Measurements from ENCODE around the gene CFAP74. TPM values are rescaled to one million over a fixed set of nuclear protein-coding genes. Genes with fewer than 3 reads are reported as not detected.

The CFAP74 gene
- total and polyA plus RNA-seq, 9 of the 15 experiments (the other 6 are each of a cell fraction or from before 2014, with no cell fraction given) = 0.03 to 0.15 (median 0.05) TPM; not detected in 6

DNA sequence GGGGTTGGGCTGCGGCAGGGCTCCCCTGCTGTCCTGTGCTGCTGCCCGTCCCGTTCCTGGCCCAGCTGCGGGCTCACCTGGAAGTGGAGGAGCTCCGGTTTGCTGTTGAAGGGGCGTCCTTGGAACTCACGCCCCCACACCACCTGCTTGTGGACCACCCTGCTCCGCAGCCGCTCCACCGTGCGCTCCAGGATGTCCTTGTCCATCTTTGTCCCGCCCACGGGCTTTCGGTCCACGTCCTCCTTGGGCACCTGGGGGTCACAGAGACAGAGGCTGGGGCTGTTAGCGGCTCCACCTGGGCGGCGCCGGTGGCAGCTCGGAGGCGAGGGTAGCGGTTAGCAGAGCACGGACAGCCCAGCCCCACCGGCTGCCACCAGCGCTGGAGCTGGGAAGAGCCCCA, 38.8 kb downstream of the CFAP74 start:
- WGBS (ENCODE audit: insufficient coverage, low coverage, missing lambda C conversion rate) = 3% methylated on average over 25 of the region's 25 CpGs
- Histone ChIP-seq H3K79me2 (ENCODE audit: control insufficient read depth, insufficient read depth, low read length) (no peaks in the 10 kb centered on the region), H3K27me3 (ENCODE audit: control insufficient read depth in 2 of 2, insufficient read depth in 2 of 2, low read length in 2 of 2) (peaks cover 51 to 81% of the 10 kb centered on the region in 2 experiments), H3K9ac (ENCODE audit: insufficient read depth in 1 of 2, low read depth in 2 of 2, low read length in 2 of 2) (no peak overlapping the region), H2AFZ (ENCODE audit: low read depth, low read length) (no peak overlapping the region), H3K4me3 (no peak overlapping the region), H3K9me3 (replicated peaks; ENCODE audit: control insufficient read depth, insufficient read depth, low read depth, low read length) (no peaks in the 10 kb centered on the region), H4K20me1 (replicated peaks; ENCODE audit: control insufficient read depth, insufficient read depth, low read length) (peaks cover 8% of the 10 kb centered on the region), H3K4me2 (ENCODE audit: insufficient read depth, low read length) (no peak overlapping the region), H3K9me1 (ENCODE audit: control insufficient read depth, insufficient read depth, low read length) (no peaks in the 10 kb centered on the region), H3K4me1 (replicated peaks in 1 of 2; ENCODE audit: control insufficient read depth in 2 of 2, insufficient read depth in 2 of 2, low read length in 2 of 2) (peaks cover 0 to 26% of the 10 kb centered on the region in 2 experiments; a peak in 3 of 5 replicates), H3K27ac (ENCODE audit: extremely low read depth, low read depth, low read length) (no peak overlapping the region), H3K36me3 (ENCODE audit: control insufficient read depth, insufficient read depth, low read length) (no peaks in the 10 kb centered on the region)
- CTCF ChIA-PET (ENCODE audit: low intra/inter-chr PET ratio) = no interaction called here
- FAIRE-seq = no peak
- ATAC-seq = no peak
- POLR2A ChIA-PET = interaction anchor here (1.4 kb wide), 1 partner anchor 36 kb away, joined by 3 read pairs; no protein-coding TSS in a partner anchor
- in situ Hi-C loops (cut with MboI) = loop anchor here (5.0 kb wide), 1 partner anchor 72 kb away; no protein-coding TSS in a partner anchor
- BruUV-seq (replicated peaks) = no TSS peak
- DNase-seq (ENCODE audit: extremely low read depth in 1 of 4, low spot score in 3 of 4) = no peak
- intact Hi-C loops (cut with micrococcal nuclease) = no loop called here
- TF ChIP-seq NCOR1 (IDR thresholded peaks at IDR 0.05) (no peak), RUNX1 (IDR thresholded peaks at IDR 0.05; ENCODE audit: low read depth) (no peak), ZNF239 (CRISPR knock-in tag; IDR thresholded peaks at IDR 0.05) (no peak), MEIS2 (IDR thresholded peaks at IDR 0.05; ENCODE audit: partially characterized antibody) (no peak), RNF2 (IDR thresholded peaks at IDR 0.05) (no peak)
- TF ChIP-seq, protein P1, sequence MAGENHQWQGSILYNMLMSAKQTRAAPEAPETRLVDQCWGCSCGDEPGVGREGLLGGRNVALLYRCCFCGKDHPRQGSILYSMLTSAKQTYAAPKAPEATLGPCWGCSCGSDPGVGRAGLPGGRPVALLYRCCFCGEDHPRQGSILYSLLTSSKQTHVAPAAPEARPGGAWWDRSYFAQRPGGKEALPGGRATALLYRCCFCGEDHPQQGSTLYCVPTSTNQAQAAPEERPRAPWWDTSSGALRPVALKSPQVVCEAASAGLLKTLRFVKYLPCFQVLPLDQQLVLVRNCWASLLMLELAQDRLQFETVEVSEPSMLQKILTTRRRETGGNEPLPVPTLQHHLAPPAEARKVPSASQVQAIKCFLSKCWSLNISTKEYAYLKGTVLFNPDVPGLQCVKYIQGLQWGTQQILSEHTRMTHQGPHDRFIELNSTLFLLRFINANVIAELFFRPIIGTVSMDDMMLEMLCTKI (IDR thresholded peaks at IDR 0.05; ENCODE audit: partially characterized antibody) = no peak
- TF ChIP-seq, protein P2, sequence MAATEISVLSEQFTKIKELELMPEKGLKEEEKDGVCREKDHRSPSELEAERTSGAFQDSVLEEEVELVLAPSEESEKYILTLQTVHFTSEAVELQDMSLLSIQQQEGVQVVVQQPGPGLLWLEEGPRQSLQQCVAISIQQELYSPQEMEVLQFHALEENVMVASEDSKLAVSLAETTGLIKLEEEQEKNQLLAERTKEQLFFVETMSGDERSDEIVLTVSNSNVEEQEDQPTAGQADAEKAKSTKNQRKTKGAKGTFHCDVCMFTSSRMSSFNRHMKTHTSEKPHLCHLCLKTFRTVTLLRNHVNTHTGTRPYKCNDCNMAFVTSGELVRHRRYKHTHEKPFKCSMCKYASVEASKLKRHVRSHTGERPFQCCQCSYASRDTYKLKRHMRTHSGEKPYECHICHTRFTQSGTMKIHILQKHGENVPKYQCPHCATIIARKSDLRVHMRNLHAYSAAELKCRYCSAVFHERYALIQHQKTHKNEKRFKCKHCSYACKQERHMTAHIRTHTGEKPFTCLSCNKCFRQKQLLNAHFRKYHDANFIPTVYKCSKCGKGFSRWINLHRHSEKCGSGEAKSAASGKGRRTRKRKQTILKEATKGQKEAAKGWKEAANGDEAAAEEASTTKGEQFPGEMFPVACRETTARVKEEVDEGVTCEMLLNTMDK (IDR thresholded peaks at IDR 0.05; ENCODE audit: borderline replicate concordance, insufficient read depth, low read depth, low read length, poor library complexity, severe bottlenecking) = no peak
- TF ChIP-seq, protein P3, sequence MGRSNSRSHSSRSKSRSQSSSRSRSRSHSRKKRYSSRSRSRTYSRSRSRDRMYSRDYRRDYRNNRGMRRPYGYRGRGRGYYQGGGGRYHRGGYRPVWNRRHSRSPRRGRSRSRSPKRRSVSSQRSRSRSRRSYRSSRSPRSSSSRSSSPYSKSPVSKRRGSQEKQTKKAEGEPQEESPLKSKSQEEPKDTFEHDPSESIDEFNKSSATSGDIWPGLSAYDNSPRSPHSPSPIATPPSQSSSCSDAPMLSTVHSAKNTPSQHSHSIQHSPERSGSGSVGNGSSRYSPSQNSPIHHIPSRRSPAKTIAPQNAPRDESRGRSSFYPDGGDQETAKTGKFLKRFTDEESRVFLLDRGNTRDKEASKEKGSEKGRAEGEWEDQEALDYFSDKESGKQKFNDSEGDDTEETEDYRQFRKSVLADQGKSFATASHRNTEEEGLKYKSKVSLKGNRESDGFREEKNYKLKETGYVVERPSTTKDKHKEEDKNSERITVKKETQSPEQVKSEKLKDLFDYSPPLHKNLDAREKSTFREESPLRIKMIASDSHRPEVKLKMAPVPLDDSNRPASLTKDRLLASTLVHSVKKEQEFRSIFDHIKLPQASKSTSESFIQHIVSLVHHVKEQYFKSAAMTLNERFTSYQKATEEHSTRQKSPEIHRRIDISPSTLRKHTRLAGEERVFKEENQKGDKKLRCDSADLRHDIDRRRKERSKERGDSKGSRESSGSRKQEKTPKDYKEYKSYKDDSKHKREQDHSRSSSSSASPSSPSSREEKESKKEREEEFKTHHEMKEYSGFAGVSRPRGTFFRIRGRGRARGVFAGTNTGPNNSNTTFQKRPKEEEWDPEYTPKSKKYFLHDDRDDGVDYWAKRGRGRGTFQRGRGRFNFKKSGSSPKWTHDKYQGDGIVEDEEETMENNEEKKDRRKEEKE (IDR thresholded peaks at IDR 0.05; ENCODE audit: borderline replicate concordance in 1 of 2, control insufficient read depth in 1 of 2, low read depth in 2 of 2, low read length in 1 of 2) = no peak
- TF ChIP-seq, protein P4, sequence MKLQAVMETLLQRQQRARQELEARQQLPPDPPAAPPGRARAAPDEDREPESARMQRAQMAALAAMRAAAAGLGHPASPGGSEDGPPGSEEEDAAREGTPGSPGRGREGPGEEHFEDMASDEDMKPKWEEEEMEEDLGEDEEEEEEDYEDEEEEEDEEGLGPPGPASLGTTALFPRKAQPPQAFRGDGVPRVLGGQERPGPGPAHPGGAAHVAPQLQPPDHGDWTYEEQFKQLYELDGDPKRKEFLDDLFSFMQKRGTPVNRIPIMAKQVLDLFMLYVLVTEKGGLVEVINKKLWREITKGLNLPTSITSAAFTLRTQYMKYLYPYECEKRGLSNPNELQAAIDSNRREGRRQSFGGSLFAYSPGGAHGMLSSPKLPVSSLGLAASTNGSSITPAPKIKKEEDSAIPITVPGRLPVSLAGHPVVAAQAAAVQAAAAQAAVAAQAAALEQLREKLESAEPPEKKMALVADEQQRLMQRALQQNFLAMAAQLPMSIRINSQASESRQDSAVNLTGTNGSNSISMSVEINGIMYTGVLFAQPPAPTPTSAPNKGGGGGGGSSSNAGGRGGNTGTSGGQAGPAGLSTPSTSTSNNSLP (IDR thresholded peaks at IDR 0.05; ENCODE audit: borderline replicate concordance, low read depth, low read length) = no peak
- TF ChIP-seq, protein P5, sequence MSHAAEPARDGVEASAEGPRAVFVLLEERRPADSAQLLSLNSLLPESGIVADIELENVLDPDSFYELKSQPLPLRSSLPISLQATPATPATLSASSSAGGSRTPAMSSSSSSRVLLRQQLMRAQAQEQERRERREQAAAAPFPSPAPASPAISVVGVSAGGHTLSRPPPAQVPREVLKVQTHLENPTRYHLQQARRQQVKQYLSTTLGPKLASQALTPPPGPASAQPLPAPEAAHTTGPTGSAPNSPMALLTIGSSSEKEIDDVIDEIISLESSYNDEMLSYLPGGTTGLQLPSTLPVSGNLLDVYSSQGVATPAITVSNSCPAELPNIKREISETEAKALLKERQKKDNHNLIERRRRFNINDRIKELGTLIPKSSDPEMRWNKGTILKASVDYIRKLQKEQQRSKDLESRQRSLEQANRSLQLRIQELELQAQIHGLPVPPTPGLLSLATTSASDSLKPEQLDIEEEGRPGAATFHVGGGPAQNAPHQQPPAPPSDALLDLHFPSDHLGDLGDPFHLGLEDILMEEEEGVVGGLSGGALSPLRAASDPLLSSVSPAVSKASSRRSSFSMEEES (CRISPR knock-in tag; IDR thresholded peaks at IDR 0.05) = no peak
